Mesendoderm (in vitro differentiated cells): ENCODE measurements around the gene PDGFD.

ENCODE experiments used
- DNase-seq: peaks from one replicate; pipeline ENCODE4 v3.0.0; 2013
- H2AK5ac ChIP-seq: 2 replicates; pipeline ENCODE4 v1.6.1; 2013; ENCODE audit warnings: low read length, inconsistent platforms
- H2BK120ac ChIP-seq: 2 replicates; pipeline ENCODE4 v1.6.1; 2013; ENCODE audit warnings: low read depth, mild to moderate bottlenecking, low read length, moderate library complexity, mixed read lengths
- H2BK15ac ChIP-seq: replicated peaks from 2 replicates; pipeline ENCODE4 v1.6.1; 2013; ENCODE audit warnings: low read depth, mild to moderate bottlenecking, moderate library complexity
- H2BK5ac ChIP-seq: 2 replicates; pipeline ENCODE4 v1.6.1; 2013; ENCODE audit warnings: low read length, inconsistent platforms
- H3K18ac ChIP-seq: 2 replicates; pipeline ENCODE4 v1.6.1; 2013; ENCODE audit warnings: mild to moderate bottlenecking, low read length, mixed read lengths
- H3K23ac ChIP-seq: one replicate; pipeline ENCODE4 v1.6.1; 2013; ENCODE audit warnings: low read length
- H3K27ac ChIP-seq: 2 replicates; pipeline ENCODE4 v1.5.1; 2013; ENCODE audit warnings: low read depth, mild to moderate bottlenecking, inconsistent platforms, low read length, moderate library complexity
- H3K27me3 ChIP-seq: 2 replicates; pipeline ENCODE4 v1.6.1; 2013; ENCODE audit warnings: low read length, control low read depth, mild to moderate bottlenecking, inconsistent platforms; ENCODE audit not compliant: insufficient read depth, poor library complexity
- H3K36me3 ChIP-seq: 2 replicates; pipeline ENCODE4 v1.6.1; 2013; ENCODE audit warnings: low read length, inconsistent platforms; ENCODE audit not compliant: control insufficient read depth, insufficient read depth
- H3K4ac ChIP-seq: one replicate; pipeline ENCODE4 v1.6.1; 2013; ENCODE audit warnings: low read depth, mild to moderate bottlenecking, low read length, moderate library complexity
- H3K4me1 ChIP-seq: 2 replicates; pipeline ENCODE4 v1.6.1; 2013; ENCODE audit warnings: low read depth, low read length, inconsistent platforms; ENCODE audit not compliant: control insufficient read depth
- H3K4me2 ChIP-seq: 2 replicates; pipeline ENCODE4 v1.6.1; 2013; ENCODE audit warnings: low read length
- H3K4me3 ChIP-seq: 2 replicates; pipeline ENCODE4 v1.5.1; 2013; ENCODE audit warnings: mild to moderate bottlenecking, low read length
- H3K56ac ChIP-seq: one replicate; pipeline ENCODE4 v1.6.1; 2013; ENCODE audit warnings: low read length
- H3K79me1 ChIP-seq: 2 replicates; pipeline ENCODE4 v1.6.1; 2013; ENCODE audit warnings: low read length, inconsistent platforms
- H3K79me2 ChIP-seq: 2 replicates; pipeline ENCODE4 v1.6.1; 2013; ENCODE audit warnings: mild to moderate bottlenecking, low read length; ENCODE audit not compliant: control insufficient read depth, insufficient read depth
- H3K9ac ChIP-seq: 2 replicates; pipeline ENCODE4 v1.6.1; 2013; ENCODE audit warnings: low read length, inconsistent platforms
- H4K5ac ChIP-seq: one replicate; pipeline ENCODE4 v1.6.1; 2013; ENCODE audit warnings: low read length
- H4K8ac ChIP-seq: one replicate; pipeline ENCODE4 v1.6.1; 2013; ENCODE audit warnings: low read depth, mild to moderate bottlenecking, control low read depth, low read length, moderate library complexity
- WGBS: extraction: QIAGEN DNeasy Blood & Tissue Kit; methylation state at CpG from one replicate; pipeline ENCODE4 v1.1.7; 2013; ENCODE audit warnings: low lambda C conversion rate, missing lambda C conversion rate; ENCODE audit not compliant: insufficient coverage; ENCODE audit errors: extremely low coverage; 5-methylcytosine and 5-hydroxymethylcytosine counted together

Gene PDGFD

DNA sequence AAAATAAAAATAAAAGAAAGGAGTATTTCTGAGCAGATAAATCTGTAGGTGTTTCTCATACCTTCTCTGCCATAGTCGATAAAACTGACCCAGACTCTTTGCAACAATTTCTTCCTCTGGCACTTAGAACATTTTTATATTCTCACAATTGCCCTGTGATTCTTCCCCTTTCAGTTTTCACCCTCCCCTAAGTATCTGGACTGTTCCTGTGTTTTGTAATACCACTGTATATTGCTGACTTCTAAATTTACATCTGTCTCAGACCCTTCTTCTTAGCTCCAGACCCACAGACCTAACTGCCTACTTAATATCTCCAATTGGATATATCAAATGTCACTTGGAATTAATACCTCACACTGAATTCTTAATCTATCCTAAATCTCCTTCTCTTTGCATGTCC is 261.0 kb downstream of the PDGFD start:
- no peak overlapping the region for H2BK120ac ChIP-seq
- WGBS, result no CpG with 5 or more reads among the region's 1 CpG
- H3K9ac ChIP-seq, result no peak overlapping the region
- H3K27me3 ChIP-seq, result no peaks in the 10 kb centered on the region
- H3K4me2 ChIP-seq, result no peak overlapping the region
- H3K18ac ChIP-seq, result no peak overlapping the region
- no peak overlapping the region for H3K4ac ChIP-seq
- no peaks in the 10 kb centered on the region for H3K79me1 ChIP-seq
- H3K56ac ChIP-seq, result no peak overlapping the region
- no peak overlapping the region for H3K23ac ChIP-seq
- no peaks in the 10 kb centered on the region for H3K79me2 ChIP-seq
- H4K8ac ChIP-seq, result no peak overlapping the region
- H3K36me3 ChIP-seq, result no peaks in the 10 kb centered on the region
- H3K4me3 ChIP-seq, result no peak overlapping the region
- DNase-seq, result no peak
- no peak overlapping the region for H2BK5ac ChIP-seq
- no peak overlapping the region for H2AK5ac ChIP-seq
- H2BK15ac ChIP-seq, result no peak overlapping the region
- H4K5ac ChIP-seq, result no peak overlapping the region
- H3K27ac ChIP-seq, result no peak overlapping the region
- H3K4me1 ChIP-seq, result no peaks in the 10 kb centered on the region

DNA sequence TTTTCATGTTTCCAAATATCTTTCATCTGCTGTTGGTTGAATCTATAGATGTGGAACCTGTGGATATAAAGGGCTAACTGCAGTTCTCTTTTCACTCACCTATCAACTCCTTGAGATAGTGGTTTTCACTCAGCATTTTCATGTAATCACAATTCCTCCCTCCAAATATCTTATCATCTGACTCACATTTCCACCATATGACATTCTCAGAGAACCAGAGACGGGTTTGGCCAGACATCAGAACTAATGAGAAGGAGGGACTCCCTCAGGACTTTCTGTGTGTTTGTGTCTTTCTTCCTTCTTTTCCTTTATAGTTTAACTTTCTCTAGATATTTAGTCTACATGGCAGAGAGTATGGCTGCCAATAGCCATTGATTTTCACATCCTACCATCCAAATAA is 262.3 kb downstream of the PDGFD start:
- no peaks in the 10 kb centered on the region for H3K79me2 ChIP-seq
- no peaks in the 10 kb centered on the region for H3K4me1 ChIP-seq
- WGBS, result no CpG with 5 or more reads among the region's 1 CpG

DNA sequence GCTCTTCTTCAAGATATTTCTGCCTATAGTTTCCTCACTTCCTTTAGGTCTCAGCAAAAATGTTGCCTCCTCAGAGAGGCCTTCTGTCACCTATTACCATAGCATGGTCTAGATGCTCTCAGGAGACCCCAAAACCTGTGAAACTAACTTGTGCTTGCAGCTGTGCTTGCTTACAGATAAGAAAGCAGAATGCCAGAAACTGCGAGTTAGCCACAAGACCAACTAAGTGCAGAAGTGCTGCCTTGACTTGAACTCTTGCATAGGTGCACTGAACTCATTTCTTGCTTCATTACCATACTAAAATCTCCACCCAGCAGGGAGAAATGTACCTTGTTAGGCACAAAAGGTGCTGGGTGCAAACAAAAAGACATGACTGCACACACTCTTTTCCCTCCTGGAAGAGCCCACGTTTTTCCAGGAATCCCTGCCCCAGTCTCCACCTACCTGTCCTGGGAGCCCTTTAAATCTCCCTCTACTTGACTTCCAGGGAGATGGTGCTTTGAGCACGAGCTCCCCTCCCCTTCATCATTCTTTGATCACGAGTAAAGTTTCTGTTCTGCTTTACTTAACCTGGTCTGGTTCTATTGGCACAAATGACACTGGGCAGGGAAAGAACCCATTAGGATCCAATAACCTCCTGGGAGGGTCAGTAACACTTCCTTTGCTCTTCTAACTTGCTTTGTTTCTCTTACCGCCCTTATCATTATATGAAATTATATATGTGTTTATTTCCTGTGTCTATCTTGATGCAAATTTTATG is 265.2 kb downstream of the PDGFD start:
- no peak overlapping the region for H2BK5ac ChIP-seq
- peaks cover 3% of the 10 kb centered on the region for H3K4me1 ChIP-seq
- H3K27ac ChIP-seq, result no peak overlapping the region
- no peak overlapping the region for H3K4me3 ChIP-seq
- no CpG with 5 or more reads among the region's 5 CpGs for WGBS
- H3K9ac ChIP-seq, result no peak overlapping the region
- no peak overlapping the region for H2BK120ac ChIP-seq
- H2AK5ac ChIP-seq, result no peak overlapping the region
- no peak overlapping the region for H4K5ac ChIP-seq
- no peak for DNase-seq
- H3K27me3 ChIP-seq, result no peaks in the 10 kb centered on the region
- no peaks in the 10 kb centered on the region for H3K79me1 ChIP-seq
- H3K4me2 ChIP-seq, result no peak overlapping the region
- no peaks in the 10 kb centered on the region for H3K36me3 ChIP-seq
- H3K56ac ChIP-seq, result no peak overlapping the region
- H3K4ac ChIP-seq, result no peak overlapping the region
- H4K8ac ChIP-seq, result no peak overlapping the region
- H3K79me2 ChIP-seq, result no peaks in the 10 kb centered on the region
- H3K23ac ChIP-seq, result no peak overlapping the region
- no peak overlapping the region for H3K18ac ChIP-seq
- H2BK15ac ChIP-seq, result no peak overlapping the region

More for the DNA sequence above, 262.3 kb downstream of the PDGFD start:
- H3K27me3 ChIP-seq, result no peaks in the 10 kb centered on the region
- no peak overlapping the region for H3K27ac ChIP-seq
- no peak overlapping the region for H2AK5ac ChIP-seq
- H4K5ac ChIP-seq, result no peak overlapping the region
- H2BK15ac ChIP-seq, result no peak overlapping the region
- no peaks in the 10 kb centered on the region for H3K79me1 ChIP-seq
- H3K9ac ChIP-seq, result no peak overlapping the region
- no peaks in the 10 kb centered on the region for H3K36me3 ChIP-seq
- H2BK5ac ChIP-seq, result no peak overlapping the region
- H3K4ac ChIP-seq, result no peak overlapping the region
- no peak overlapping the region for H3K18ac ChIP-seq
- no peak overlapping the region for H3K4me3 ChIP-seq
- H3K4me2 ChIP-seq, result no peak overlapping the region
- no peak overlapping the region for H3K56ac ChIP-seq
- H2BK120ac ChIP-seq, result no peak overlapping the region
- H4K8ac ChIP-seq, result no peak overlapping the region
- no peak overlapping the region for H3K23ac ChIP-seq
- DNase-seq, result no peak

DNA sequence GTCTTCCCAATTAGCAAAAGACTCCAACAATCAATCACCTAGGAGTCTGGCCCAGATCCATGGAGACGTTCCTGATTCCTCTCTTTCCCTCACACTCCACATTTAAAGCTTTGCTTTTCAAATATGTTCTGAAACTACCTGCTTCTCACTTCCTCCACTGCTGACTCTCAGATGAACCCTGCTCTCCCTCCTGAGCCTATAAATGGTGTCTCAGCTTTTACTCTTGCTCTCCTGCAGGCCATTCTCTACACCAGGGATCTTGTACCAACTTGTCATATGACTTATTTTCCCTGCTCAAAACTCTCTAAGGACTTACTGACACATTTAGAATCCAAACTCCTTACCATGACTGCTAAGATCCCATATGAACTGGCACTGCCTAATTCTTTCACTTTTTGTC is 265.9 kb downstream of the PDGFD start:
- Histone ChIP-seq H3K23ac (no peak overlapping the region), H3K18ac (no peak overlapping the region), H3K79me2 (no peaks in the 10 kb centered on the region), H3K79me1 (no peaks in the 10 kb centered on the region), H3K27me3 (no peaks in the 10 kb centered on the region), H3K4me2 (no peak overlapping the region), H3K4me1 (peaks cover 4% of the 10 kb centered on the region), H4K5ac (no peak overlapping the region), H3K9ac (no peak overlapping the region), H3K36me3 (no peaks in the 10 kb centered on the region), H3K56ac (peak overlapping the region; percentile 42), H4K8ac (no peak overlapping the region), H2BK15ac (no peak overlapping the region), H3K4ac (no peak overlapping the region), H3K27ac (no peak overlapping the region), H2AK5ac (no peak overlapping the region), H2BK5ac (no peak overlapping the region), H3K4me3 (no peak overlapping the region), H2BK120ac (no peak overlapping the region)
- whole genome bisulfite sequencing, result no CpG with 5 or more reads among the region's 1 CpG
- no peak for DNase-seq

GRCh38 chr11:103897160-103897936 is 266.6 kb downstream of the PDGFD start:
- Histone ChIP-seq H2BK5ac (no peak overlapping the region), H3K4me2 (no peak overlapping the region), H3K79me2 (no peaks in the 10 kb centered on the region), H3K27ac (no peak overlapping the region), H3K36me3 (no peaks in the 10 kb centered on the region), H3K79me1 (no peaks in the 10 kb centered on the region), H2BK15ac (no peak overlapping the region), H3K9ac (no peak overlapping the region), H3K4me1 (peaks cover 7% of the 10 kb centered on the region), H2BK120ac (no peak overlapping the region), H4K8ac (no peak overlapping the region), H4K5ac (no peak overlapping the region), H2AK5ac (no peak overlapping the region), H3K27me3 (no peaks in the 10 kb centered on the region), H3K56ac (no peak overlapping the region), H3K4me3 (no peak overlapping the region), H3K18ac (no peak overlapping the region), H3K23ac (no peak overlapping the region), H3K4ac (no peak overlapping the region)
- no peak for DNase-seq
- WGBS, result no CpG with 5 or more reads among the region's 4 CpGs
